ENCODE measurements around the gene SHISA9. TPM values are rescaled to one million over a fixed set of nuclear protein-coding genes. Genes with fewer than 3 reads are reported as not detected.

The SHISA9 gene
- total RNA-seq, 3 donors from 2014 or later: 0.08 to 0.20 (median 0.13) TPM

DNA sequence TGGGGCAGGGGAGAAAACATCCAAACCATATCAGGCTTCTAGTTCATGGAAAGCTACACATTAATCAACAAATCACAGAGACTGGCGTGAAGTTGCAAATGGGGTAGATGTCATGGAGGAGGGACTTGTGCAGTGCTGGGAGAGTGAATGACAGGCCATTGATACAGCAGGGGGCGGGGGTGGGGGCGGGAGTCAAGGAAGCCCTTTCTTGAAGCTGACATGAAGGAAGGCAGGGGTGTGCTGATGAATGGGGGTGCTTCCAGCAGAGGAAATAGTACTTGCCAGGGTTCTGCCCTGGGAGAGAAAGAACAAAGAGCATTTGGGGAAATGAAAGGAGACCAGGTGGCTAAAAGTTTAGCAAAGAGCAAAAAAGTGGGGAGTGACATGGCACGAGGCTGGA, 269.9 kb downstream of the SHISA9 start:
- DNase-seq (no peak), ATAC-seq (no peak)
- Mint-ChIP-seq H3K36me3 (ENCODE audit: insufficient read depth) (no peaks in the 10 kb centered on the region), H3K27me3 (ENCODE audit: low read depth) (peaks cover 5% of the 10 kb centered on the region), H3K4me1 (ENCODE audit: low read depth) (no peaks in the 10 kb centered on the region), H3K4me3 (no peak overlapping the region), H3K9me3 (peaks cover 6% of the 10 kb centered on the region)

GRCh38 chr16:13176711-13177110, 275.3 kb downstream of the SHISA9 start:
- H3K9me3 Mint-ChIP-seq: no peaks in the 10 kb centered on the region
- no peaks in the 10 kb centered on the region for H3K4me1 Mint-ChIP-seq (ENCODE audit: low read depth)
- no peak for DNase-seq
- no peak for ATAC-seq
- H3K27me3 Mint-ChIP-seq (ENCODE audit: low read depth): peaks cover 3% of the 10 kb centered on the region
- H3K4me3 Mint-ChIP-seq: no peak overlapping the region
- H3K36me3 Mint-ChIP-seq (ENCODE audit: insufficient read depth): no peaks in the 10 kb centered on the region

DNA sequence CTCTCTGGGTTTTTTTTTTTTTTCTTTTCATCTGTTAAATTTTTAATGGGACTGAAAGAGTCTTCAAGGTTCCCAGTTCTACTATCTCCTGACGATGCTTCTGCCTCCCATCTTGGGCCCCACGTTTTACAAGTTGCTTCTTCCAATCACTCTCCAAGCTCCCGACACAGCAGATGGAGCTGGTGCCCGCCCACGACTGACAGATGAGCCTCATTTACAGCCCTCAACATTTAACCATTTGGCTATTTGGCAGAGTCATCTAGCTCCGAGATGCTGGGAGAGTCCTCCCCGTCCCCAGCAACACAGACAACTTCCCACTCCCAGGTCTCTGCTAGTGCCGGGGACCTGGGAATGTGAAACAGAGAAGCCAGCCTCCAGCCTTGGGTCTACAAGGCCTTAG, 276.9 kb downstream of the SHISA9 start:
- H3K4me1 Mint-ChIP-seq (ENCODE audit: low read depth): no peaks in the 10 kb centered on the region
- peaks cover 3% of the 10 kb centered on the region for H3K27me3 Mint-ChIP-seq (ENCODE audit: low read depth)
- DNase-seq: no peak
- no peaks in the 10 kb centered on the region for H3K36me3 Mint-ChIP-seq (ENCODE audit: insufficient read depth)
- peaks cover 4% of the 10 kb centered on the region for H3K9me3 Mint-ChIP-seq
- no peak overlapping the region for H3K4me3 Mint-ChIP-seq
- ATAC-seq: no peak

DNA sequence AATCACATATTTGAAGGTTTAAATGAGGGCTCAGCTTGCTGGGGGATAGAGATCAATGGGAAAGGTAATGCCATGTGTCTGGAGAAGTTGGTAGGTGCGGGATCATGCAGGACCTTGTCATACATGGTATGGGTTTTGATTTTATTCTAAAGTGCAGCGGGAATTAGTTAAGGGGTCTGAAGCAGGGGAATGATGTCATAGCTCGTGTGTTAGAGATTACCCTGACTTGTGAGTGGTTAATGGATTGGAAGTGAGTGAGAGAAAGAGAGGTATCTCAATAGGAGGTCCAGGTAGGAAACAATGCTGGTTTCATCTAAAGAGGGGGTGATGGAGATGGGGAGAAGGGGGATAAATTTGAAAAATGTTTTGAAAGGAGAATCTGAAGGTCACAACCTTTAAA, 280.0 kb downstream of the SHISA9 start:
- peaks cover 9% of the 10 kb centered on the region for H3K9me3 Mint-ChIP-seq
- H3K4me1 Mint-ChIP-seq (ENCODE audit: low read depth): no peaks in the 10 kb centered on the region
- ATAC-seq (no peak), DNase-seq (no peak)
- H3K4me3 Mint-ChIP-seq: no peak overlapping the region
- no peaks in the 10 kb centered on the region for H3K36me3 Mint-ChIP-seq (ENCODE audit: insufficient read depth)
- H3K27me3 Mint-ChIP-seq (ENCODE audit: low read depth): peaks cover 3% of the 10 kb centered on the region

- peaks cover 9% of the 10 kb centered on the region for H3K9me3 Mint-ChIP-seq
- H3K36me3 Mint-ChIP-seq (ENCODE audit: insufficient read depth): no peaks in the 10 kb centered on the region
- ATAC-seq: no peak
- no peaks in the 10 kb centered on the region for H3K27me3 Mint-ChIP-seq (ENCODE audit: low read depth)
- no peak overlapping the region for H3K4me3 Mint-ChIP-seq
- H3K4me1 Mint-ChIP-seq (ENCODE audit: low read depth): no peaks in the 10 kb centered on the region
- DNase-seq: no peak
Observed at GRCh38 chr16:13186813-13187212, 285.4 kb downstream of the SHISA9 start.

DNA sequence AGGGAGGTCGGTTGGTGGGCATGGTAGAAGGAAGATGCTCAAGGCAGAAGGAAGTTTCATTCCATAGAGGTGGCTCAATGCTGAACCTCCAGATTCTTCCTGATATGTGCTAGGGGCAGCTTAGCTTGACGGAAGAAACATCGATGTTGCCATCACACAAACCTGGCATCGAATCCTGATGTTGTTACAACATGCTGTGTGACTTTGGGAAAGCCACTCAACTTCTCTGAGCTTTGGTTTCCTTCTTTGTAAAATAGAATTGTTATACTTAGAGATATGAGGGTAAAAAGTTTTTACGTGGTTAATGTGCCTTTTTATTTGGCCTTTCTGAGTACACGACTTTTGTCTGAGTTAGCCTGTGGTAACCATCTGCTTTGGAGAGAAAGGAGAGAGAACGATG, 287.9 kb downstream of the SHISA9 start:
- no peak for ATAC-seq
- DNase-seq: no peak
- no peaks in the 10 kb centered on the region for H3K36me3 Mint-ChIP-seq (ENCODE audit: insufficient read depth)
- H3K27me3 Mint-ChIP-seq (ENCODE audit: low read depth): no peaks in the 10 kb centered on the region
- no peaks in the 10 kb centered on the region for H3K9me3 Mint-ChIP-seq
- no peaks in the 10 kb centered on the region for H3K4me1 Mint-ChIP-seq (ENCODE audit: low read depth)
- H3K4me3 Mint-ChIP-seq: no peak overlapping the region

- DNase-seq (no peak), ATAC-seq (no peak)
- H3K9me3 Mint-ChIP-seq: peaks cover 5% of the 10 kb centered on the region
- H3K4me3 Mint-ChIP-seq: no peak overlapping the region
- no peaks in the 10 kb centered on the region for H3K36me3 Mint-ChIP-seq (ENCODE audit: insufficient read depth)
- H3K27me3 Mint-ChIP-seq (ENCODE audit: low read depth): no peaks in the 10 kb centered on the region
- H3K4me1 Mint-ChIP-seq (ENCODE audit: low read depth): no peaks in the 10 kb centered on the region
Observed at GRCh38 chr16:13193721-13194120, 292.3 kb downstream of the SHISA9 start.

GRCh38 chr16:13194766-13195165, 293.4 kb downstream of the SHISA9 start:
- no peak for DNase-seq
- Mint-ChIP-seq H3K9me3 (peaks cover 5% of the 10 kb centered on the region), H3K36me3 (ENCODE audit: insufficient read depth) (no peaks in the 10 kb centered on the region), H3K4me3 (no peak overlapping the region), H3K4me1 (ENCODE audit: low read depth) (no peaks in the 10 kb centered on the region), H3K27me3 (ENCODE audit: low read depth) (no peaks in the 10 kb centered on the region)
- ATAC-seq: no peak

DNA sequence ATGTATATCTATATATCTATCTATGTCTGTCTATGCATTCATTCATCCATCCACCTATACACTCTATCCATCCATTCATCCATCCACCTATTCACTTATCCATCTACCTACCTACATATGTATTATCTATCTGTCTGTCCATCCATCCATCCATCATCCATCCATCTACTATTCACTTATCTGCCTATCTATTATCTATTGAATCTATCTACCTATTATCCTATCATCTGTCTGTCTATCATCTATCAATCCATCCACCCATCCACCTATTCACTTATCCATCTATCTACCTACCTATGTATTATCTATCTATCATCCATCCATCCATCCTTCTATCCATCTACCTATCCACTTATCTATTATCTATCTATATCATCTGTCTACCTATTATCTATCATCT, 302.3 kb downstream of the SHISA9 start:
- Mint-ChIP-seq H3K36me3 (ENCODE audit: insufficient read depth) (no peaks in the 10 kb centered on the region), H3K27me3 (ENCODE audit: low read depth) (no peaks in the 10 kb centered on the region), H3K4me3 (no peak overlapping the region), H3K9me3 (no peaks in the 10 kb centered on the region), H3K4me1 (ENCODE audit: low read depth) (no peaks in the 10 kb centered on the region)
- no peak for ATAC-seq
- no peak for DNase-seq

DNA sequence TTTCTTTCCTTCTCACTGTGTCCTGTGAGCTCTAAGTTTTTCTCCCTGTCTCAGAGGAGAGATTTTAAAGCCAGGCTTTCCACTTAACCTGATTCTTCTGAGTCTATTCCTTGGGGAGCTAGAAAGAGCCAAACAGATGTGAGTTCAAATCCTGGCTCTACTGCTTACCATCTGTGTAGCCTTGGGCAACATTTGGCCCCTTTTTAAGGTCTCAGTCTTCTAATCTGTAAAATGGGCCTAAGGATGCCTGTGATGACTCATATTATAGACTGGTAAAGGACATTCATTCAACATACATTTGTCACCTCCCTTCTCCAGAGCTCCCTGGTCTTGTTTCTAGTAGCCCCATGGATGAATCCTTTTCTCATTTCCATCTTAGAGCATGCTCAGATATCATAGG, 304.0 kb downstream of the SHISA9 start:
- Mint-ChIP-seq H3K4me3 (no peak overlapping the region), H3K27me3 (ENCODE audit: low read depth) (no peaks in the 10 kb centered on the region), H3K9me3 (no peaks in the 10 kb centered on the region), H3K4me1 (ENCODE audit: low read depth) (no peaks in the 10 kb centered on the region), H3K36me3 (ENCODE audit: insufficient read depth) (no peaks in the 10 kb centered on the region)
- ATAC-seq: no peak
- no peak for DNase-seq

DNA sequence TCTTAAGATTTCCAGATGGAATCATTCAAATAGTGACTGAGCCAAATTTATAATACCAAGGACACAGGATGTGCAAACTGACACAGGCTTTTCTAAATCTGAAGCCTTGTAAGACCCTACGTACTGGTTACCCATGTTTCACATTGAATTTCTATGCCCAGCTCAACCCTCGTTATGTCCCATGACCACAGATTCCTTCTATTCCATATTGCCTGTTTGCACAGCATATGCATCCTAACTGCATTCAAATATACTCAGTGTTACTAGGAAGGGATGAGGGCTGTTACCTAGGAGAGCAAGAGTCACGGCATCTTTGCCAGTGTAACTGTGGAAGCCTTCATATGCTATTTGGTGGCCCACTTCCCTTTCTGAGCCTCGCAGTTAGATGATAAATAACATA, 305.2 kb downstream of the SHISA9 start:
- Mint-ChIP-seq H3K4me3 (no peak overlapping the region), H3K9me3 (no peaks in the 10 kb centered on the region), H3K36me3 (ENCODE audit: insufficient read depth) (no peaks in the 10 kb centered on the region), H3K4me1 (ENCODE audit: low read depth) (no peaks in the 10 kb centered on the region), H3K27me3 (ENCODE audit: low read depth) (no peaks in the 10 kb centered on the region)
- no peak for ATAC-seq
- DNase-seq: no peak

DNA sequence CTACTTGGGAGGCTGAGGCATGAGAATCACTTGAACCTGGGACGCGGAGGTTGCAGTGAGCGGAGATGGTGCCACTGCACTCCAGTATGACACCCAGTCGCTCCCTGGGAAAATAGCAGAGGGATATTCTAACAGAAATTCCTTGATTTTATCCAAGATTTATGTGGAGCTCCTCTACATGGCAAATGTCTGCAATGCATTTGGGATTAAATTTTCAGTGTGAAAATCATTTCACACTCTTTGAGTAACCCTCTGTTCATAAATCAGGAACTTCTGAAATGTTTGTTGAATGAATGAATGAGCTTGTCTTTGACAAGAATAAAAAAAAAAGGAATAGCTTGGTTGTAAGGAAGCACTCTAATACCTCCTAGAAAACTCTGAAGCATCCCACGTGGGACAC, 305.8 kb downstream of the SHISA9 start:
- Mint-ChIP-seq H3K27me3 (ENCODE audit: low read depth) (no peaks in the 10 kb centered on the region), H3K9me3 (peaks cover 3% of the 10 kb centered on the region), H3K36me3 (ENCODE audit: insufficient read depth) (no peaks in the 10 kb centered on the region), H3K4me1 (ENCODE audit: low read depth) (no peaks in the 10 kb centered on the region), H3K4me3 (no peak overlapping the region)
- DNase-seq (no peak), ATAC-seq (no peak)

- no peaks in the 10 kb centered on the region for H3K27me3 Mint-ChIP-seq (ENCODE audit: low read depth)
Observed at GRCh38 chr16:13223666-13224065, 322.3 kb downstream of the SHISA9 start.

DNA sequence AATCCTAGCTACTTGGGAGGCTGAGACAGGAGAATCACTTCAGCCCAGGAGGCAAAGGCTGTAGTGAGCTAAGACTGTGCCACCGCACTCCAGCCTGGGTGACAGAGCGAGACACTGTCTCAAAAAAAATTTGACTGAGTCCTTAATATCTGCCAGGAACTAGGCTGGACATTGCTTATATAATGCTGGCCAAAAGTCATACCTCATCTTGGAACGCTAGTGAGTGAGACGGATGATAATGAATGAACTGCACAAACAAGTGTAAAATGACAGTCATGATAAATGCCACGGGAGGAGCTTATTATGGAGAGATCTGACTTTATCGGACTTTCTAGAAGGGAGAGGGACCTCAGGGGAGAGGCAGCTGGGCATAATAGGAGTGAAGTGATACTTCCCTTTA, 327.6 kb downstream of the SHISA9 start:
- Mint-ChIP-seq H3K36me3 (ENCODE audit: insufficient read depth) (no peaks in the 10 kb centered on the region), H3K4me3 (no peak overlapping the region), H3K4me1 (ENCODE audit: low read depth) (no peaks in the 10 kb centered on the region), H3K9me3 (peaks cover 14% of the 10 kb centered on the region), H3K27me3 (ENCODE audit: low read depth) (no peaks in the 10 kb centered on the region)
- ATAC-seq (no peak), DNase-seq (no peak)

More at GRCh38 chr16:13223666-13224065, 322.3 kb downstream of the SHISA9 start:
- H3K36me3 Mint-ChIP-seq (ENCODE audit: insufficient read depth): no peaks in the 10 kb centered on the region
- no peak for DNase-seq
- H3K9me3 Mint-ChIP-seq: peaks cover 11% of the 10 kb centered on the region
- no peaks in the 10 kb centered on the region for H3K4me1 Mint-ChIP-seq (ENCODE audit: low read depth)
- no peak overlapping the region for H3K4me3 Mint-ChIP-seq
- ATAC-seq: no peak

GRCh38 chr16:13231365-13231764, 330.0 kb downstream of the SHISA9 start:
- no peaks in the 10 kb centered on the region for H3K36me3 Mint-ChIP-seq (ENCODE audit: insufficient read depth)
- no peak overlapping the region for H3K4me3 Mint-ChIP-seq
- no peak for DNase-seq
- no peaks in the 10 kb centered on the region for H3K4me1 Mint-ChIP-seq (ENCODE audit: low read depth)
- H3K9me3 Mint-ChIP-seq: peaks cover 15% of the 10 kb centered on the region
- no peaks in the 10 kb centered on the region for H3K27me3 Mint-ChIP-seq (ENCODE audit: low read depth)
- no peak for ATAC-seq

DNA sequence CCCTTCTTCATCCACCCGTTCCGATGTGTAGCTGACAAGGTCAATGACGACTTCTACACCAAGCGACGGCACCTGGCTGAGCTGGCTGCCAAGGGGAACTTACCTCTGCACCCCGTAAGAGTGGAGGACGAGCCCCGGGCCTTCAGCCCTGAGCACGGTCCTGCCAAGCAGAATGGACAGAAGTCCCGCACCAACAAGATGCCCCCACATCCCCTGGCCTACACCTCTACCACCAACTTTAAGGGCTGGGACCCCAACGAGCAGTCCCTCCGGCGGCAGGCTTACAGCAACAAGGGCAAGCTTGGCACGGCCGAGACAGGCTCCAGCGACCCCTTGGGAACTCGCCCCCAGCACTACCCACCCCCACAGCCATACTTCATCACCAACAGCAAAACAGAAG, 333.6 kb downstream of the SHISA9 start:
- Mint-ChIP-seq H3K9me3 (peaks cover 9% of the 10 kb centered on the region), H3K4me1 (ENCODE audit: low read depth) (no peaks in the 10 kb centered on the region), H3K36me3 (ENCODE audit: insufficient read depth) (no peaks in the 10 kb centered on the region), H3K4me3 (no peak overlapping the region), H3K27me3 (ENCODE audit: low read depth) (no peaks in the 10 kb centered on the region)
- ATAC-seq (no peak), DNase-seq (no peak)

All from activated T-cell treated with anti-CD3 and anti-CD28 coated beads, Interleukin-2, amount 50 U/mL, for 4 hours (primary cell).